Measurements from ENCODE around the gene RGS17.
A peak's percentile ranks its signal among the peaks of the same experiment; 100 is the strongest.

The RGS17 gene

GRCh38 chr6:153028963-153029362, 102.1 kb downstream of the RGS17 start:
- TF ChIP-seq CTCF (IDR thresholded peaks at IDR 0.05; ENCODE audit: low read depth, low read length, missing control alignments): no peak
- DNase-seq (ENCODE audit: extremely low read depth, low read depth): no peak
- no peak overlapping the region for H3K4me3 ChIP-seq (replicated peaks; ENCODE audit: low read depth, low read length)

- H3K4me3 ChIP-seq (replicated peaks; ENCODE audit: low read depth, low read length): no peak overlapping the region
- DNase-seq (ENCODE audit: extremely low read depth, low read depth): no peak
- no peak for TF ChIP-seq CTCF (IDR thresholded peaks at IDR 0.05; ENCODE audit: low read depth, low read length, missing control alignments)
These were observed 102.8 kb downstream of the RGS17 start for GRCh38 chr6:153028286-153028685.

- TF ChIP-seq CTCF (IDR thresholded peaks at IDR 0.05; ENCODE audit: low read depth, low read length, missing control alignments): no peak
- no peak for DNase-seq (ENCODE audit: extremely low read depth, low read depth)
These were observed 103.6 kb downstream of the RGS17 start for GRCh38 chr6:153027480-153027879.

GRCh38 chr6:153024709-153025017, 106.4 kb downstream of the RGS17 start:
- no peak overlapping the region for H3K4me3 ChIP-seq (replicated peaks; ENCODE audit: low read depth, low read length)
- TF ChIP-seq CTCF (IDR thresholded peaks at IDR 0.05; ENCODE audit: low read depth, low read length, missing control alignments): no peak
- no peak for DNase-seq (ENCODE audit: extremely low read depth, low read depth)

More at GRCh38 chr6:153027480-153027879, 103.6 kb downstream of the RGS17 start:
- no peak overlapping the region for H3K4me3 ChIP-seq (replicated peaks; ENCODE audit: low read depth, low read length)

GRCh38 chr6:153023977-153024708, 106.9 kb downstream of the RGS17 start:
- no peak overlapping the region for H3K4me3 ChIP-seq (replicated peaks; ENCODE audit: low read depth, low read length)
- DNase-seq (ENCODE audit: extremely low read depth, low read depth): peak; percentile 35
- peak; percentile 79 for TF ChIP-seq CTCF (IDR thresholded peaks at IDR 0.05; ENCODE audit: low read depth, low read length, missing control alignments)

GRCh38 chr6:153018355-153018754, 112.7 kb downstream of the RGS17 start:
- H3K4me3 ChIP-seq (replicated peaks; ENCODE audit: low read depth, low read length): no peak overlapping the region
- no peak for DNase-seq (ENCODE audit: extremely low read depth, low read depth)
- no peak for TF ChIP-seq CTCF (IDR thresholded peaks at IDR 0.05; ENCODE audit: low read depth, low read length, missing control alignments)

GRCh38 chr6:153016846-153017245, 114.2 kb downstream of the RGS17 start:
- DNase-seq (ENCODE audit: extremely low read depth, low read depth): no peak
- no peak overlapping the region for H3K4me3 ChIP-seq (replicated peaks; ENCODE audit: low read depth, low read length)
- no peak for TF ChIP-seq CTCF (IDR thresholded peaks at IDR 0.05; ENCODE audit: low read depth, low read length, missing control alignments)

All from HFF-Myc (cell line).